Choroid plexus epithelial cell (primary cell): Measurements from ENCODE around the gene ERAL1.
A peak's percentile ranks its signal among the peaks of the same experiment; 100 is the strongest.
"Not testable (repeated sequence)": the region's sequence is repeated elsewhere in the genome, so short reads cannot be mapped to it uniquely, and the experiment has no call there.

Source experiments
- DNase-seq: peaks from one replicate; pipeline ENCODE4 v3.0.0-alpha.2; 2010; ENCODE audit warnings: low read depth
- H3K4me3 ChIP-seq: 2 replicates; pipeline ENCODE4 v1.5.1; 2011; ENCODE audit warnings: low read depth, mild to moderate bottlenecking, control low read depth, low read length, moderate library complexity
- TF ChIP-seq, protein P1 (sequence below): conservative IDR thresholded peaks from 2 replicates; pipeline ENCODE4 v1.5.1; 2011; ENCODE audit warnings: low read depth, mild to moderate bottlenecking, control low read depth, inconsistent platforms, low read length, moderate library complexity

Gene ERAL1

DNA sequence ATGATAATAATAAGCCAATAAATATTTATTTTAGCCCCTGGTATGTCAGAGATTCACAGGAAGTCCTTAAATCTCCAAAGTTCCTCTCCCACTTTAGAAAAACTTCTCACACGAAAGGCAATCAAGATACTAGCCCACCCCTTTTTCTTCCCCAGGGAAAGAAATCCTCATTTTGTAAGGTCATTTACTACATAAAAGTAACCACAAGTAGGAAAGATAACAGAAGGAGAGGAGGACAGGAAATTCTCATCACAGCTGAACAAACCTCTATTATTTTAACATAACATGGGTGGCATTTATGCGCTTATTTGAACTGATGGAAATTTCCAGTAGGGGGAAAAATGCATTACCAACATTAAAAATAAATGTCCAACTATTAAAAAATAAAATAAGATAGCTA is 15.6 kb upstream of the ERAL1 start:
- TF ChIP-seq, protein P1, sequence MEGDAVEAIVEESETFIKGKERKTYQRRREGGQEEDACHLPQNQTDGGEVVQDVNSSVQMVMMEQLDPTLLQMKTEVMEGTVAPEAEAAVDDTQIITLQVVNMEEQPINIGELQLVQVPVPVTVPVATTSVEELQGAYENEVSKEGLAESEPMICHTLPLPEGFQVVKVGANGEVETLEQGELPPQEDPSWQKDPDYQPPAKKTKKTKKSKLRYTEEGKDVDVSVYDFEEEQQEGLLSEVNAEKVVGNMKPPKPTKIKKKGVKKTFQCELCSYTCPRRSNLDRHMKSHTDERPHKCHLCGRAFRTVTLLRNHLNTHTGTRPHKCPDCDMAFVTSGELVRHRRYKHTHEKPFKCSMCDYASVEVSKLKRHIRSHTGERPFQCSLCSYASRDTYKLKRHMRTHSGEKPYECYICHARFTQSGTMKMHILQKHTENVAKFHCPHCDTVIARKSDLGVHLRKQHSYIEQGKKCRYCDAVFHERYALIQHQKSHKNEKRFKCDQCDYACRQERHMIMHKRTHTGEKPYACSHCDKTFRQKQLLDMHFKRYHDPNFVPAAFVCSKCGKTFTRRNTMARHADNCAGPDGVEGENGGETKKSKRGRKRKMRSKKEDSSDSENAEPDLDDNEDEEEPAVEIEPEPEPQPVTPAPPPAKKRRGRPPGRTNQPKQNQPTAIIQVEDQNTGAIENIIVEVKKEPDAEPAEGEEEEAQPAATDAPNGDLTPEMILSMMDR = no peak
- H3K4me3 ChIP-seq = no peak overlapping the region
- DNase-seq = peak; percentile 45

DNA sequence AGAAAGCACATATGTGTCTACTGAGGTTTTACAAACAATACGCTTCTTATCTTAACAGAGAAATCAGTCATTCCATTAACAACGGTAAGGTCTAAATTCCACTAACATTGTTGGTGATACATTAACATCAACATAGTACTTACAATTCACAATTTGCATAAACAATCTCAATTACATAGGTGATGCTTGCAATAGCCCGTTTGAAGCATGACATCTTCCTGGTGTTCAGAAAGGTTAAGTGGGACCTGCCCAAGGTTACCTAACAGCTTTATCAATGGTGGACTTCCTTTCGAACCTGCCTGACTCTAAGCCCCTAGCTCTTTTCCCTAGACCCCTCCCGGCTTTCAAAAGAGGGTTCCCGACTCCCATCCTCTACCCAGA is 12.9 kb upstream of the ERAL1 start:
- TF ChIP-seq, protein P1 = no peak
- peak; percentile 9 for DNase-seq
- peak overlapping the region; percentile 96 for H3K4me3 ChIP-seq

DNA sequence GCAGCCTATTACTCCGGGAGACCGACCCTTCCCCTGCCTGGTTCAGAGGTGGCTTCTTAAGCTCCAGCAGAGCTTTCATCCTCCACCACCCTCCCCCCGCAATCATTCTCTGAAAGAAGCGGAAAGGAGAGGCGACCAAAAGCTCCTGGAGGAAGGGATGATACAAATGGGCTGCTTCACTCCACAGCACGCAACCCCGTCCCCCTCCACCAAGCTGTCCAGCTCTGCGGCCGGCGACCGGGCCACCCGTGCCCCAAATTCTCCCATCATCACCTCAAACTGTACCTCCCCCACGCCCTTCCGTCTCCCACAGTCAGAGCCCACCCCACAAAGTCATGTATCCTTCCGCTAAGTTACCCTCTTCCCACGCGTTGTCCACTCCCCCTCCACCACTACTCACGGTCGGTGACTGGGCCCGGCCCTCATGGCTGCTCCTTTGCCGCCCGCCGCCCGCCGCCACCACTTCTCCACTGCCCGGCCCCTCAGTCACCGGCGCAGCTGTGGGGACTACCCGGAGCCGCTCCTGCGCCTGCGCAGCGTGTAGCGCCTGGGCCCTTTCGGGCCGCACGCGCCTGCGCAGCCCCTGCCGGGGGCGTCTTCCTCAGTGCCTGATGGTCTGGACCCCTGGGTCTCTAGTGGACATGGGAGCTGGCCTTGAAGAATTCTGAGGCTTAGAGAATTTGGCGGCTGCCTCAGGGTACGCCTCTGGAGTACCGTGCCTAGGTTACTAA is 12.4 kb upstream of the ERAL1 start, which contains the start of gene FAM222B:
Gene FAM222B (minus strand): TSS at position 509 of the 731 bp plus-strand sequence. CDS start 76,123 bp downstream, outside the sequence.
- peak; percentile 83 for DNase-seq
- H3K4me3 ChIP-seq = peak within 1 kb of the TSS; percentile 96
- TF ChIP-seq, protein P1 = peak; percentile 14

DNA sequence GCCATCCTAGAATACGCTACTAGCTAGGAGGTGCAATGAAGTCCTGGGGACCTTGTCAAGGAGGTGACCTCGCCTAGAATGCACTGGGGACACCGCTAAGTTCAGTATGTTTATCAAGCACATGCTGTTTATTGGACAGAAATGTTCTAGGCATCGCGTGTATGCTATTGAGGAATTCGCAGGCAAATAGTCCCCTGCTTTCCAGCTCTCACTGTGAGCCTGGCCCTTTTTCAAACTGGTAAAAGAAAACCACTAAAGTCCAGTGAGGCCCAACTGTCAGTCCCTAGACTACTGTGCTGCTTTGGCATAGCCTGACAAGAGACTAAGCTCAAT is 11.0 kb upstream of the ERAL1 start:
- TF ChIP-seq, protein P1 = no peak
- H3K4me3 ChIP-seq = no peak overlapping the region
- DNase-seq = no peak

DNA sequence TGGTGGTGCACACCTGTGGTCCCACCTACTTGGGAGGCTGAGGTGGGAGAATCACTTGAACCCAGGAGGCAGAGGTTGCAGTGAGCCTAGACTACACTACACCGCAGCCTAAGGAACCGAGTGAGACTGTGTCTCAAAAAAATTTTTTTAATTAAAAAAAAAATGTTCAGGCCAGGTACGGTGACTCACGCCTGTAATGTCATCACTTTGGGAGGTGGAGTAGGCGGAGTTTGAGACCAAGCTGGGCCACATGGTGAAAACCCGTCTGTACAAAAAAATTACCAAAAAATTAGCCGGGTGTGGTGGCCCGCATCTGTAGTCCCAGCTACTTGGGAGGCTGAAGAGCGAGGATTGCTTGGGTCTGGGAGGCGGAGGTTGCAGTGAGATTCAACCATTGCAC is 8.6 kb upstream of the ERAL1 start:
- TF ChIP-seq, protein P1 = no peak
- no peak for DNase-seq

DNA sequence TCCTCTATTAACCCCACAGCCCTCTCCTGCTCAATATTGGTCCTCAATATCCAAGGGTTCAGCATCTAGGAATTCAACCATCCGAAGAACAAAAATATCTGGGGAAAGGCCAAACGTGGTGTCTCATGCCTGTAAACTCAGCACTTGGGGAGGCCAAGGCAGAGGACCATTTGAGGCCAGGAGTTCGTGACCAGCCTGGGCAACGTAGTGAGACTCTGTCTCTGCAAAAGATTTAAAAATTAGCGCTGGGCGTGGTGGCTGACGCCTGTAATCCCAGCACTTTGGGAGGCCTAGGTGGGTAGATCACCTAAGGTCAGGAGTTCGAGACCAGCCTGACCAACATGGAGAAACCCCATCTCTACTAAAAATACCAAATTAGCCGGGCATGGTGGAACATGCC is 8.1 kb upstream of the ERAL1 start:
- DNase-seq, H3K4me3 ChIP-seq: not testable (repeated sequence)

More for the DNA sequence above, 8.6 kb upstream of the ERAL1 start:
- H3K4me3 ChIP-seq = no peak overlapping the region

DNA sequence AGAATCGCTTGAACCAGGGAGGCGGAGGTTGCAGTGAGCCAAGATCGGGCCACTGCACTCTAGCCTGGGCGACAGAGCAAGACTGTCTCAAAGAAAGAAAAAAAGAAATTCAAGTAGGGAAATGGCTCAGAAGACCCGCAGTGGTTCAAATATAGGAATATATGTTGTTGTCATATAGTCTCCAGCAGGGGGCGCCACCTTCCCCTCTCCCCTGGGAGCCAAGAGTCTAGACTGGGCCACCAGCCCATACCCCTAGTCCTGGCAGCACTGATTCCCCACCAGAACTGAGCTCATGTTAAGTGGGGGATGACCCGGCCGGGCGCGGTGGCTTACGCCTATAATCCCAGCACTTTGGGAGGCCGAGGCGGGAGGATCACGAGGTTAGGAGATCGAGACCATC is 6.1 kb upstream of the ERAL1 start:
- DNase-seq, H3K4me3 ChIP-seq: not testable (repeated sequence)
- TF ChIP-seq, protein P1 = peak; percentile 38
